Transverse colon (tissue), 4 donors: Measurements from ENCODE around the gene ZBBX. TPM values are rescaled to one million over a fixed set of nuclear protein-coding genes. Genes with fewer than 3 reads are reported as not detected.

Source experiments
- DNase-seq: peaks from one replicate; pipeline ENCODE4 v3.0.0-alpha.2; 2019
- H3K27ac ChIP-seq, 4 donors: fragments of 200-600 bp; sonication (generic); 2 replicates each; pipeline ENCODE4 v1.5.1; 2016 to 2018; ENCODE audit warnings: inconsistent platforms in 4 of 4
- H3K27me3 ChIP-seq: fragments of 200-600 bp; sonication (generic); 2 replicates; pipeline ENCODE4 v1.5.1; 2017; ENCODE audit warnings: inconsistent platforms
- H3K36me3 ChIP-seq, 4 donors: fragments of 200-600 bp; sonication (generic); 2 replicates each; pipeline ENCODE4 v1.5.1; 2017 to 2019; ENCODE audit warnings: inconsistent platforms in 4 of 4
- H3K4me1 ChIP-seq, 4 donors: fragments of 200-600 bp; sonication (generic); 2 replicates each; pipeline ENCODE4 v1.5.1; 2017 to 2020; ENCODE audit warnings: inconsistent platforms in 4 of 4
- H3K4me3 ChIP-seq, 4 donors: fragments of 200-600 bp; sonication (generic); 1 replicate in 1 of 4; 2 replicates in 3 of 4; pipeline versions ENCODE4 v1.5.1 to v1.6.1; 2017 to 2019; ENCODE audit warnings: inconsistent platforms in 4 of 4
- H3K9me3 ChIP-seq, 2 donors: fragments of 200-600 bp; sonication (generic); 2 replicates each; pipeline ENCODE4 v1.5.1; 2017 to 2019; ENCODE audit warnings: inconsistent platforms in 2 of 2
- EP300 ChIP-seq: sonication (generic); formaldehyde crosslinking; IDR thresholded peaks from one replicate; pipeline ENCODE4 v1.6.1; 2017; ENCODE audit warnings: antibody characterized with exemption, low read depth
- POLR2A ChIP-seq: fragments of 450-650 bp; IDR thresholded peaks from one replicate; pipeline ENCODE4 v1.6.1; 2016; ENCODE audit warnings: antibody characterized with exemption, mild to moderate bottlenecking, moderate library complexity
- POLR2AphosphoS5 ChIP-seq, 3 donors: sonication (generic); formaldehyde crosslinking; IDR thresholded peaks; one replicate each; pipeline ENCODE4 v1.6.1; 2016; ENCODE audit warnings: antibody characterized with exemption in 3 of 3
- WGBS, 2 donors: methylation state at CpG; one replicate each; pipeline ENCODE4 v1.1.5; 2018; ENCODE audit warnings: low coverage in 1 of 2; 5-methylcytosine and 5-hydroxymethylcytosine counted together
- in situ Hi-C, 4 donors: fragments of 200-750 bp; cut with MboI; loops; one replicate each; pipeline versions ENCODE4 v1.15.0 to v1.15.1; 2017; ENCODE audit warnings: low sequenced_read_pairs in 3 of 4, low pct_ligation_motif_present in 1 of 4, low pct_unique_long_range_greater_than_20kb in 1 of 4
- intact Hi-C: fragments of 100-400 bp; cut with DNase I; formaldehyde crosslinking; loops from one replicate; pipeline ENCODE4 v1.15.1; 2023; ENCODE audit warnings: low total_unique reads
- total RNA-seq, 4 donors: library from RNA; depleted of rRNA; stranded (reverse); fragments of >200 nt; gene quantifications; one replicate each; pipeline ENCODE4 v1.1.0, GENCODE V29; 2016
- TF ChIP-seq, protein P1 (sequence below), 5 experiments: fragments of 200-600 bp in 3 of 5; fragments of 450-650 bp in 2 of 5; sonication (generic) in 3 of 5; IDR thresholded peaks; 1 replicate in 2 of 5; 2 replicates in 3 of 5; pipeline ENCODE4 v1.5.1; 2016 to 2017; ENCODE audit warnings: antibody characterized with exemption in 5 of 5, inconsistent platforms in 3 of 5, mild to moderate bottlenecking in 2 of 5, moderate library complexity in 1 of 5

Gene ZBBX
- total RNA-seq, 4 donors from 2014 or later: not detected

DNA sequence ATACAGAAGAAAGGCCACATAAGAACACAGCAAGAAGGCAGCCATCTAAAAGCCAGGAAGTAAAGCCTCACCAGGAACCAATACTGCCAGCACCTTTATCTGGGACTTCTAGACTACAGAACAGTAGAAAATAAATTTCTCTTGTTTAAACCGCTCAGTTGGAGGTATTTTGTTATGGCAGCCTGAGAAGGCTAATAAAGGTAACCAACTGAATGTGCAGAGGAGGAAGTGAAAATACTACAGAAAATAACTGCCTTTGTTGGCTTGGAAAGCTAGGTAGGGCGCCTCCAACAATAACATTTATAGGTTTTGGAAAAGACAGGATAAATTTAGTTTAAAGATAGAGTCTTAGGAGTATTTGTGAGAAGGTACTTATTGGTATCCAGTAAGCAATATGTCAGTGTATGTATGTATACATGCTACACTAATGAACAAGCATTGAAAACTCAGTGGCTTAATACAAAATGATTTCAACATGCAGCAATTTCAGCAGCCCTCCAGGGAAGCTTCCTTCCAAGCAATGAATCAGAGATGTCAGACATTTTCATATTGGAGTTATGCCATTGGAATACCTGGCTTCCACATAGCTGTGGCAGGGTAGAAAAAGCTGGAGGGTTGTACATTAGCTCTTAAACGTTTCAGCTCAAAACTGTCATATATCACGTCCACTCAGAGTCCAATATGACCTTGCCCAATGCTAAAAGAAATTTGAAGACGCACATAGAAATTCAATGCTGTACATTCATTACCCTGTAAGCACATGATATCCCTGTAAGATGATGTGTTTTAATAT lies 48.9 kb downstream of the ZBBX start:
- Histone ChIP-seq H3K4me3 (no peak overlapping the region), H3K27me3 (no peaks in the 10 kb centered on the region), H3K36me3 (no peaks in the 10 kb centered on the region), H3K4me1 (no peaks in the 10 kb centered on the region), H3K27ac (no peak overlapping the region), H3K9me3 (no peaks in the 10 kb centered on the region)
- TF ChIP-seq POLR2AphosphoS5 (IDR thresholded peaks at IDR 0.05) (no peak), EP300 (no peak), POLR2A (no peak)
- TF ChIP-seq, protein P1, sequence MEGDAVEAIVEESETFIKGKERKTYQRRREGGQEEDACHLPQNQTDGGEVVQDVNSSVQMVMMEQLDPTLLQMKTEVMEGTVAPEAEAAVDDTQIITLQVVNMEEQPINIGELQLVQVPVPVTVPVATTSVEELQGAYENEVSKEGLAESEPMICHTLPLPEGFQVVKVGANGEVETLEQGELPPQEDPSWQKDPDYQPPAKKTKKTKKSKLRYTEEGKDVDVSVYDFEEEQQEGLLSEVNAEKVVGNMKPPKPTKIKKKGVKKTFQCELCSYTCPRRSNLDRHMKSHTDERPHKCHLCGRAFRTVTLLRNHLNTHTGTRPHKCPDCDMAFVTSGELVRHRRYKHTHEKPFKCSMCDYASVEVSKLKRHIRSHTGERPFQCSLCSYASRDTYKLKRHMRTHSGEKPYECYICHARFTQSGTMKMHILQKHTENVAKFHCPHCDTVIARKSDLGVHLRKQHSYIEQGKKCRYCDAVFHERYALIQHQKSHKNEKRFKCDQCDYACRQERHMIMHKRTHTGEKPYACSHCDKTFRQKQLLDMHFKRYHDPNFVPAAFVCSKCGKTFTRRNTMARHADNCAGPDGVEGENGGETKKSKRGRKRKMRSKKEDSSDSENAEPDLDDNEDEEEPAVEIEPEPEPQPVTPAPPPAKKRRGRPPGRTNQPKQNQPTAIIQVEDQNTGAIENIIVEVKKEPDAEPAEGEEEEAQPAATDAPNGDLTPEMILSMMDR (IDR thresholded peaks at IDR 0.05): no peak
- 69 to 77% methylated on average over 5 of the region's 5 CpGs for WGBS, 2 donors
- in situ Hi-C loops: no loop called here
- intact Hi-C loops: no loop called here
- DNase-seq: no peak

DNA sequence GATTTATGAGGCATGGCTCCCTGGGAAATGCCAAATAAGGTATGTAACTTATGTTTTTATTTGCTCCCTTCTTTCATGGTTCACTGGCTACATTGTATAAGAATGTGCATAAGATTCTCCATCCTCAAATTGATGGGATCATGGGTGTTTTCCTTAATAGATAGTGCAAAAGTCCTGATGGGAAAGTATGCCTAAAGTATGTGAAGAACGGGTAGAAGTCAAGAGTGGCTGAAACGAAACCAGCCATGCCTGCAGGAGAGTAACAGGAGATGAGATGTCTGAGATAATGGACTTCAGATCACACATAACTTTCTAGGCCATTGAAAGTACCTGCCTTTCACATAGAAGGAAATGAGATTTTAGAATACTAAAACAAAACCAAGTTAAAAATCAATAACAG lies 56.5 kb downstream of the ZBBX start:
- Histone ChIP-seq H3K36me3 (no peaks in the 10 kb centered on the region), H3K27me3 (no peaks in the 10 kb centered on the region), H3K4me3 (no peak overlapping the region), H3K27ac (no peak overlapping the region), H3K4me1 (no peaks in the 10 kb centered on the region), H3K9me3 (no peaks in the 10 kb centered on the region)
- TF ChIP-seq, protein P1 (IDR thresholded peaks at IDR 0.05): no peak
- TF ChIP-seq POLR2A (no peak), EP300 (no peak), POLR2AphosphoS5 (IDR thresholded peaks at IDR 0.05) (no peak)
- intact Hi-C loops (no loop called here), in situ Hi-C loops (no loop called here)
- DNase-seq: no peak
- 55 to 67% methylated on average over 2 of the region's 2 CpGs for WGBS, 2 donors

DNA sequence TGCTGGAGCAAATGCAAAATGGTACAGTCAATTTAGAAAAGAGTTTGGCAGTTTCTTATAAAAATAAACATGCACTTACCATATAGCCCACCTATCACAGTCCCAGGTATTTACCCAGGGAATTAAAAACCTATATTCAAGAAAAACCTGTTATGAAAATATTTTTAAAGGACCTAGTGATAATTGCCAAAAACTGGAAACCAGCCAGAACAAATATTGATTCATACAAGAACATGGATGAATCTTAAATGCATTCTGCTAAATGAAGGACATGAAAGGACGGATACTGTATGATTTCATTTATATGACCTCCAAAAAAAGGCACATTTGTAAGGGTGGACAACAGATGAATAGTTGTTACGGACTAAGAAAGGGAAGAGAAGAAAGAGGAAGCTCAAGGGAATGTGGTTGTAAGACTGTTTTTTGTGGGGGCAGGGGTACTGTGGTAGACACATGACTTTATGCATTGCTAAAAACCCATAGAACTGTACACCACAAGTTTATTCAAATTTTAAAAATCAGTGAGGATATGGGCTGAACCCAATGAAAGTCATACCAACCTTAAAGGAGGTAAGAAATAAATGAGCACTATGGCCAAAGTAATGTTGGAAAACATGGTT lies 61.0 kb downstream of the ZBBX start:
- intact Hi-C loops: no loop called here
- H3K27ac ChIP-seq: no peak overlapping the region
- H3K4me3 ChIP-seq: no peak overlapping the region
- in situ Hi-C loops: no loop called here
- H3K4me1 ChIP-seq: no peaks in the 10 kb centered on the region
- 21 to 43% methylated on average over 2 of the region's 2 CpGs for WGBS, 2 donors
- H3K9me3 ChIP-seq: no peaks in the 10 kb centered on the region
- H3K36me3 ChIP-seq: no peaks in the 10 kb centered on the region
- TF ChIP-seq EP300 (no peak), POLR2AphosphoS5 (IDR thresholded peaks at IDR 0.05) (no peak), POLR2A (no peak)
- TF ChIP-seq, protein P1 (IDR thresholded peaks at IDR 0.05): no peak
- no peaks in the 10 kb centered on the region for H3K27me3 ChIP-seq
- DNase-seq: no peak

DNA sequence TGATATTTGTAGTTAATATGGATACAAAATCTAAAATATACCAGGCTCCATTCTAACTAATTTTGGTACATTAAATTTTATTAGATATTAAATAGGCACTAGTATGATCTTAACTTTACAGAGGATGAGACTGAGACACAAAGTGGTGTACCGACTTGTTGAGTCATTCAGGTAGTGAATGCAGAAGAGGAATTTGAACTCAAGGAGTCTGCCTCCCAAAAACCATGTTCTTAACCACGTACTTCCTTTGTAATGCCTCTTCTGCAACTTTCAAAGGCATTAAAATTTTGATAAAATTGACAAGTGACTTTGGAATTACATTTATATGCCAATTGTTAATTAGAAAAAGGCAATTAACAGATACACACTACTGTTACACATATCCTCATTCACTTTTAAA lies 61.8 kb downstream of the ZBBX start:
- H3K36me3 ChIP-seq: no peaks in the 10 kb centered on the region
- H3K27ac ChIP-seq: no peak overlapping the region
- no peaks in the 10 kb centered on the region for H3K9me3 ChIP-seq
- no peak overlapping the region for H3K4me3 ChIP-seq
- 39 to 55% methylated on average over 2 of the region's 2 CpGs for WGBS, 2 donors
- no peak for DNase-seq
- H3K4me1 ChIP-seq: no peaks in the 10 kb centered on the region
- intact Hi-C loops (no loop called here), in situ Hi-C loops (no loop called here)
- H3K27me3 ChIP-seq: no peaks in the 10 kb centered on the region
- TF ChIP-seq POLR2A (no peak), POLR2AphosphoS5 (IDR thresholded peaks at IDR 0.05) (no peak), EP300 (no peak)
- TF ChIP-seq, protein P1 (IDR thresholded peaks at IDR 0.05): no peak
